ENCODE data around the gene GRIN2D.

The GRIN2D gene

DNA sequence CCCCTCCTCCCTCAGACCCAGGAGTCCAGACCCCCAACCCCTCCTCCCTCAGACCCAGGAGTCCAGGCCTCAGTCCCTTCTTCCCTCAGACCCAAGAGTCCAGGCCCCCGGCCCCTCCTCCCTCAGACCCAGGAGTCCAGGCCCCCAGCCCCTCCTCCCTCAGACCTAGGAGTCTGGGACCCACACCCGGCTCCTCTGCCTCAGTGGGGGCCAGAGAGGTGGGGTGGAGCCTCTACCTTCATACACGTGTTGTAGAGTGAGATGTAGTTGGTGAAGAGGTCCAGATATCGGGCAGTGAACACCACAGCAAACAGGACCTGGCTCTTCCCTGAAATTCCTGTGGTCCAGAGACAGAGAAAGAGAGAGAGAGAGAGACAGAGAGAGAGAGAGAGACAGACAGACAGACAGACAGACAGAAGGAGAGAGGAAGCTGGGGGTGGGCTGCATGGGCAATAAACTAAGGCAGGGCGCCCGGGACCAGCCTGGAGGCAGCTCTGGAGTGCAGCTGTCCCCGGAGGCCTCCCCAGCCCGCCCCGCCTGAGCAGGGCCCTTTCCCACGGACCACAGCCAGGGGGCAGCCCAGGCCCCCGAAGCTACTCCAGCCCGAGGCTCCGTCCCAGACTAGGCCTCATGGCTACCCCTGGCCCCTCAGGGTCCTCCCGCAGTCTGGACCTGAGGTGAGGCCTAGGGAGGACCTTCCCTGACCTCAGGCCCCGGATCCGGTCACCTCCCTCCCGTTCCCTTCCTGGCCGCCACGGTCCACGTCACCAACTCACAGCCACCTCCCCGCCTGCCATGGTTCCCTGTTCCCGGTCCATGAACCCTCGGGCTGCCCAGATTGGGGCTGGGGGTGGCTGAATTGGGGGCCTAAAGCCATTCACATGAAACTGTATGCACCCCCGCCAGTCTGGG, 3.0 kb upstream of the GRIN2D start (continued):
- TF ChIP-seq, protein P1, sequence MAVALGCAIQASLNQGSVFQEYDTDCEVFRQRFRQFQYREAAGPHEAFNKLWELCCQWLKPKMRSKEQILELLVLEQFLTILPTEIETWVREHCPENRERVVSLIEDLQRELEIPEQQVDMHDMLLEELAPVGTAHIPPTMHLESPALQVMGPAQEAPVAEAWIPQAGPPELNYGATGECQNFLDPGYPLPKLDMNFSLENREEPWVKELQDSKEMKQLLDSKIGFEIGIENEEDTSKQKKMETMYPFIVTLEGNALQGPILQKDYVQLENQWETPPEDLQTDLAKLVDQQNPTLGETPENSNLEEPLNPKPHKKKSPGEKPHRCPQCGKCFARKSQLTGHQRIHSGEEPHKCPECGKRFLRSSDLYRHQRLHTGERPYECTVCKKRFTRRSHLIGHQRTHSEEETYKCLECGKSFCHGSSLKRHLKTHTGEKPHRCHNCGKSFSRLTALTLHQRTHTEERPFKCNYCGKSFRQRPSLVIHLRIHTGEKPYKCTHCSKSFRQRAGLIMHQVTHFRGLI (tag by site-specific recombination; IDR thresholded peaks at IDR 0.05): no peak
- TF ChIP-seq ZNF792 (tag by site-specific recombination; IDR thresholded peaks at IDR 0.05): no peak
- TF ChIP-seq ZNF394 (tag by site-specific recombination; IDR thresholded peaks at IDR 0.05; ENCODE audit: borderline replicate concordance): peak; percentile 88
- no peak for TF ChIP-seq ZBTB44 (tag by site-specific recombination; IDR thresholded peaks at IDR 0.05)
- 0 out of 2 replicates have a peak, but pooled peaks have one; percentile 19 for TF ChIP-seq SP2 (tag by site-specific recombination; IDR thresholded peaks at IDR 0.05)
- TF ChIP-seq ZBTB6 (tag by site-specific recombination; IDR thresholded peaks at IDR 0.05): no peak
- TF ChIP-seq, protein P2, sequence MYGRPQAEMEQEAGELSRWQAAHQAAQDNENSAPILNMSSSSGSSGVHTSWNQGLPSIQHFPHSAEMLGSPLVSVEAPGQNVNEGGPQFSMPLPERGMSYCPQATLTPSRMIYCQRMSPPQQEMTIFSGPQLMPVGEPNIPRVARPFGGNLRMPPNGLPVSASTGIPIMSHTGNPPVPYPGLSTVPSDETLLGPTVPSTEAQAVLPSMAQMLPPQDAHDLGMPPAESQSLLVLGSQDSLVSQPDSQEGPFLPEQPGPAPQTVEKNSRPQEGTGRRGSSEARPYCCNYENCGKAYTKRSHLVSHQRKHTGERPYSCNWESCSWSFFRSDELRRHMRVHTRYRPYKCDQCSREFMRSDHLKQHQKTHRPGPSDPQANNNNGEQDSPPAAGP (tag by site-specific recombination; IDR thresholded peaks at IDR 0.05): peak; percentile 69; the same call in 1 of the 2 replicates
- TF ChIP-seq ZNF580 (tag by site-specific recombination; IDR thresholded peaks at IDR 0.05): peak; percentile 72; the same call in 1 of the 2 replicates
- peak; percentile 96 for TF ChIP-seq ZNF660 (tag by site-specific recombination; IDR thresholded peaks at IDR 0.05)
- TF ChIP-seq ZNF654 (tag by site-specific recombination; IDR thresholded peaks at IDR 0.05; ENCODE audit: low read depth): 0 out of 2 replicates have a peak, but pooled peaks have one; percentile 9
- TF ChIP-seq ZBTB10 (tag by site-specific recombination; IDR thresholded peaks at IDR 0.05): peak; percentile 59; the same call in 1 of the 2 replicates
- TF ChIP-seq ZBTB20 (tag by site-specific recombination; IDR thresholded peaks at IDR 0.05): peak; percentile 60; the same call in 1 of the 2 replicates
- TF ChIP-seq ZNF837 (tag by site-specific recombination; IDR thresholded peaks at IDR 0.05): no peak
- TF ChIP-seq ZNF16 (tag by site-specific recombination; IDR thresholded peaks at IDR 0.05; ENCODE audit: low read depth): peak; percentile 41; the same call in 1 of the 2 replicates
- no peak for TF ChIP-seq ZNF621 (tag by site-specific recombination; IDR thresholded peaks at IDR 0.05)
- no peak for TF ChIP-seq ZNF354C (tag by site-specific recombination; IDR thresholded peaks at IDR 0.05; ENCODE audit: borderline replicate concordance, low read depth)
- no peak for TF ChIP-seq ZNF791 (tag by site-specific recombination; IDR thresholded peaks at IDR 0.05)
- TF ChIP-seq GFI1B (tag by site-specific recombination; IDR thresholded peaks at IDR 0.05): no peak
- TF ChIP-seq ZNF670 (tag by site-specific recombination; IDR thresholded peaks at IDR 0.05; ENCODE audit: low read depth): no peak
- no peak for TF ChIP-seq ZNF701 (tag by site-specific recombination; IDR thresholded peaks at IDR 0.05)
- TF ChIP-seq IKZF3 (tag by site-specific recombination; IDR thresholded peaks at IDR 0.05): peak; percentile 70; the same call in 1 of the 2 replicates
- TF ChIP-seq ZNF2 (tag by site-specific recombination; IDR thresholded peaks at IDR 0.05): peak; percentile 79
- peak; percentile 54; the same call in 1 of the 2 replicates for TF ChIP-seq ZNF843 (tag by site-specific recombination; IDR thresholded peaks at IDR 0.05)
- no peak for TF ChIP-seq ZNF350 (tag by site-specific recombination; IDR thresholded peaks at IDR 0.05)
- peak; percentile 22; the same call in 1 of the 2 replicates for TF ChIP-seq SCRT2 (tag by site-specific recombination; IDR thresholded peaks at IDR 0.05)
- TF ChIP-seq BCL11B (tag by site-specific recombination; IDR thresholded peaks at IDR 0.05; ENCODE audit: low read depth): peak; percentile 86; the same call in 1 of the 2 replicates
- TF ChIP-seq, protein P3, sequence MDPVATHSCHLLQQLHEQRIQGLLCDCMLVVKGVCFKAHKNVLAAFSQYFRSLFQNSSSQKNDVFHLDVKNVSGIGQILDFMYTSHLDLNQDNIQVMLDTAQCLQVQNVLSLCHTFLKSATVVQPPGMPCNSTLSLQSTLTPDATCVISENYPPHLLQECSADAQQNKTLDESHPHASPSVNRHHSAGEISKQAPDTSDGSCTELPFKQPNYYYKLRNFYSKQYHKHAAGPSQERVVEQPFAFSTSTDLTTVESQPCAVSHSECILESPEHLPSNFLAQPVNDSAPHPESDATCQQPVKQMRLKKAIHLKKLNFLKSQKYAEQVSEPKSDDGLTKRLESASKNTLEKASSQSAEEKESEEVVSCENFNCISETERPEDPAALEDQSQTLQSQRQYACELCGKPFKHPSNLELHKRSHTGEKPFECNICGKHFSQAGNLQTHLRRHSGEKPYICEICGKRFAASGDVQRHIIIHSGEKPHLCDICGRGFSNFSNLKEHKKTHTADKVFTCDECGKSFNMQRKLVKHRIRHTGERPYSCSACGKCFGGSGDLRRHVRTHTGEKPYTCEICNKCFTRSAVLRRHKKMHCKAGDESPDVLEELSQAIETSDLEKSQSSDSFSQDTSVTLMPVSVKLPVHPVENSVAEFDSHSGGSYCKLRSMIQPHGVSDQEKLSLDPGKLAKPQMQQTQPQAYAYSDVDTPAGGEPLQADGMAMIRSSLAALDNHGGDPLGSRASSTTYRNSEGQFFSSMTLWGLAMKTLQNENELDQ (tag by site-specific recombination; IDR thresholded peaks at IDR 0.05; ENCODE audit: low read depth): no peak
